ENCODE results near the gene IARS1.

IARS1 gene

GRCh38 chr9:92313624-92314012 is 20.1 kb upstream of the IARS1 start:
- no peak for TF ChIP-seq EZH2phosphoT487 (conservative IDR thresholded peaks at IDR 0.05; ENCODE audit: low read length)
- TF ChIP-seq CTCF (IDR thresholded peaks at IDR 0.05; ENCODE audit: insufficient read depth, low read length, poor library complexity, severe bottlenecking) = no peak
- H3F3A ChIP-seq (ENCODE audit: insufficient read depth) = no peaks in the 10 kb centered on the region
- no peaks in the 10 kb centered on the region for H3K9me3 ChIP-seq (ENCODE audit: insufficient read depth, low read length)
- H3K4me2 ChIP-seq (ENCODE audit: low read depth, low read length, poor library complexity, severe bottlenecking) = no peak overlapping the region
- no peaks in the 10 kb centered on the region for H3K27me3 ChIP-seq (ENCODE audit: low read length)
- H3K27ac ChIP-seq (ENCODE audit: low read depth, low read length) = no peak overlapping the region
- H4K20me1 ChIP-seq (ENCODE audit: low read depth, low read length) = no peaks in the 10 kb centered on the region; the same call in 1 of the 2 replicates
- peaks cover 39% of the 10 kb centered on the region for H3K36me3 ChIP-seq (ENCODE audit: low read length)
- H2AFZ ChIP-seq (ENCODE audit: low read depth, low read length, severe bottlenecking) = no peak overlapping the region
- H3K9me2 ChIP-seq (replicated peaks; ENCODE audit: insufficient read depth, low read length) = no peaks in the 10 kb centered on the region
- H3K79me2 ChIP-seq (ENCODE audit: insufficient read depth, low read length) = peaks cover 15% of the 10 kb centered on the region
- H3K9ac ChIP-seq (ENCODE audit: low read length) = no peak overlapping the region
- H3K4me3 ChIP-seq (ENCODE audit: insufficient read depth, low read length, poor library complexity, severe bottlenecking) = no peak overlapping the region

- Histone ChIP-seq H3K27ac (ENCODE audit: low read depth, low read length) (no peak overlapping the region), H3K9me3 (ENCODE audit: insufficient read depth, low read length) (no peaks in the 10 kb centered on the region), H2AFZ (ENCODE audit: low read depth, low read length, severe bottlenecking) (no peak overlapping the region), H3F3A (ENCODE audit: insufficient read depth) (no peaks in the 10 kb centered on the region), H3K4me3 (ENCODE audit: insufficient read depth, low read length, poor library complexity, severe bottlenecking) (no peak overlapping the region), H3K36me3 (ENCODE audit: low read length) (peaks cover 36% of the 10 kb centered on the region), H3K9ac (ENCODE audit: low read length) (no peak overlapping the region), H3K27me3 (ENCODE audit: low read length) (no peaks in the 10 kb centered on the region), H3K79me2 (ENCODE audit: insufficient read depth, low read length) (peaks cover 15% of the 10 kb centered on the region), H3K9me2 (replicated peaks; ENCODE audit: insufficient read depth, low read length) (no peaks in the 10 kb centered on the region), H4K20me1 (ENCODE audit: low read depth, low read length) (no peaks in the 10 kb centered on the region; the same call in 1 of the 2 replicates), H3K4me2 (ENCODE audit: low read depth, low read length, poor library complexity, severe bottlenecking) (no peak overlapping the region)
- TF ChIP-seq CTCF (IDR thresholded peaks at IDR 0.05; ENCODE audit: insufficient read depth, low read length, poor library complexity, severe bottlenecking) = no peak
- no peak for TF ChIP-seq EZH2phosphoT487 (conservative IDR thresholded peaks at IDR 0.05; ENCODE audit: low read length)
Measured at GRCh38 chr9:92312887-92313623, 19.6 kb upstream of the IARS1 start.

- Histone ChIP-seq H3K4me3 (ENCODE audit: insufficient read depth, low read length, poor library complexity, severe bottlenecking) (no peak overlapping the region), H3F3A (ENCODE audit: insufficient read depth) (no peaks in the 10 kb centered on the region), H4K20me1 (ENCODE audit: low read depth, low read length) (no peaks in the 10 kb centered on the region; the same call in 1 of the 2 replicates), H3K79me2 (ENCODE audit: insufficient read depth, low read length) (peaks cover 15% of the 10 kb centered on the region), H3K9ac (ENCODE audit: low read length) (no peak overlapping the region), H3K4me2 (ENCODE audit: low read depth, low read length, poor library complexity, severe bottlenecking) (no peak overlapping the region), H3K9me3 (ENCODE audit: insufficient read depth, low read length) (no peaks in the 10 kb centered on the region), H3K9me2 (replicated peaks; ENCODE audit: insufficient read depth, low read length) (no peaks in the 10 kb centered on the region), H2AFZ (ENCODE audit: low read depth, low read length, severe bottlenecking) (no peak overlapping the region), H3K27ac (ENCODE audit: low read depth, low read length) (no peak overlapping the region), H3K27me3 (ENCODE audit: low read length) (no peaks in the 10 kb centered on the region), H3K36me3 (ENCODE audit: low read length) (peaks cover 50% of the 10 kb centered on the region)
- TF ChIP-seq CTCF (IDR thresholded peaks at IDR 0.05; ENCODE audit: insufficient read depth, low read length, poor library complexity, severe bottlenecking) (no peak), EZH2phosphoT487 (conservative IDR thresholded peaks at IDR 0.05; ENCODE audit: low read length) (no peak)
Measured at GRCh38 chr9:92310562-92310961, 17.1 kb upstream of the IARS1 start.

All from SU-DHL-6 (cell line).